Tibial nerve (tissue), 4 donors: ENCODE measurements around the gene SEZ6.

Source experiments
- CTCF ChIP-seq, 5 experiments: fragments of 200-600 bp in 3 of 5; fragments of 450-650 bp in 2 of 5; sonication (generic) in 3 of 5; IDR thresholded peaks; one replicate each; pipeline ENCODE4 v1.5.1; 2016 to 2019; ENCODE audit warnings: antibody characterized with exemption in 5 of 5, mild to moderate bottlenecking in 3 of 5, moderate library complexity in 2 of 5
- EP300 ChIP-seq, 2 donors: sonication (generic); formaldehyde crosslinking; IDR thresholded peaks; one replicate each; pipeline ENCODE4 v1.6.1; 2017; ENCODE audit warnings: antibody characterized with exemption in 2 of 2, mild to moderate bottlenecking in 1 of 2
- POLR2A ChIP-seq, 2 donors: fragments of 450-650 bp; IDR thresholded peaks; one replicate each; pipeline ENCODE4 v1.6.1; 2017; ENCODE audit warnings: antibody characterized with exemption in 2 of 2, mild to moderate bottlenecking in 2 of 2, moderate library complexity in 2 of 2

- no peak for TF ChIP-seq CTCF (IDR thresholded peaks at IDR 0.05)
- TF ChIP-seq EP300 (IDR thresholded peaks at IDR 0.05) = no peak
- no peak for TF ChIP-seq POLR2A (IDR thresholded peaks at IDR 0.05)
Observed at GRCh38 chr17:28947639-28948038, 58.2 kb downstream of the SEZ6 start.
